Cerebellar nuclear complex (tissue), 1 donor: ENCODE data around the gene CORIN.
"Not testable (repeated sequence)": the region's sequence is repeated elsewhere in the genome, so short reads cannot be mapped to it uniquely, and the experiment has no call there.

ENCODE experiments used
- DNase-seq, 2 experiments: peaks; one replicate each; lab custom pipeline; 2025; lab: John Stamatoyannopoulos, UW

CORIN gene

DNA sequence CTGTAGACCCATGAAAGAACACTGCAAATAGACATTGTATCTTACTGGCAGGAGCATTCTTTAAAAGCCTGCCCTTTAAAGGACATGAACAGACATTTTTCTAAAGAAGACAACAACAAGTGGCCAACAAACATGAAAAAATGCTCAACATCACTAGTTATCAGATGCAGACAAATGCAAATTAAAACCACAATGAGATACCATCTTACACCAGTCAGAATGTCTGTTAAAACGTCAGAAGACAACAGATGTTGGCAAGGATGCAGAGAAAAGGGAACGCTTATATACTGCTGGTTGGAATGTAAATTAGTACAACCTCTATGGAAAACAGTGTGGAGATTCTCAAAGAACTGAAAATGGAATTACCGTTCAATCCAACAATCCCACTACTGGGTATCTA is 275.6 kb downstream of the CORIN start:
- DNase-seq, result no peak

DNA sequence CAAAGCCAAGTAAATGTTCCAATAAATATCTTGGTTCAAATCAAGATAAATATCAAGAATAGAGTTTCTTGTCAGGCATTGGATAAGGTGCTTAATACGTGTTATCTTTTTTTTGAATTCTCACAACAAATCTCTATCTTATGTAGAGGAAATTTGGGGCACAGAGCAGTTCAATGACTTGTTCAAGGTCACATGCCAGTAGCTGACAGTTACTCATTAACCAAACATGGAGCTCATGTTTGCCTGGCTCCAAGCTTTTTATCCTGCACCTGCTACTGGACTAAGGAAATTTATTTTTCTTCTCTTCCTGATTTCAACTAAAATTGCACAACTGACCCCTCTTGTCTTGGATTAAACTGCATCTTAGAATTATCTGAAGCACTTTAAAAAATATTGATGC is 276.5 kb downstream of the CORIN start:
- DNase-seq, result no peak

DNA sequence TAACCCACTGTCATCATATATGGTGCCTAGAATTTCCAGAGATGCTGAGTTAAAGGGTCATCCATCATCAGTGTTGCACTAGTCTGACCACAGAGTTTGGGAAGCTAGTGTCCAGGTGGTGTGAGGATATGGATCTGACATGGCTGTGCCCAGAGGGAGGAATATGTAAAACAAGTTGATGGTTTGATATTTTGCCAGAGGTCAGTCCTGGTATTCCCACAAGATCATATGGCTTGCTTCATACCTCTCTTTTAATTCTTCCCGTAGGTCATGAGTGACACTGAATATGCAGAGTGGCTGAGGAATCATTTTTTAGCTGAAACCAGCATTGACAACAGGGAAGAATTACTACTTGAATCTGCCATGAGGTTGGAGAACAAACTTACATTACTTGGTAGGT is 277.2 kb downstream of the CORIN start:
- no peak for DNase-seq

DNA sequence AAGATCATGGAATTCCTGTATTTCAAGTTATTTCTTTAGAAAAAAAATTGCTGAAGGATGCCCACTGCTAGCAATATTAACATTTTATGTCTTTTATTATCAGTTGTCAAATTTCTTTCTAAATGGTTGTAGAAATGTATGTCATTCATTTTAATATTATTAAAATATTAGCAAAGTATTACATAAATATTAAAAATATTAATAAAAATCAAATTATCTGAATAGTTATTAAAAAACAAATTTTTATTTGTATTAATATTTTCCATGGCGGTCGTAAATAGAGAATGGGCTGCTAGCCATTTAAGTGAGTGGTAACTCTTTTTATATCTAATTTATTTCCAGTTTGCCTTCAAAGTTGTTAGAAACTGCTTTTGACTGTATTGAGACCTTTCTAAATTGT is 280.6 kb downstream of the CORIN start:
- no peak for DNase-seq

DNA sequence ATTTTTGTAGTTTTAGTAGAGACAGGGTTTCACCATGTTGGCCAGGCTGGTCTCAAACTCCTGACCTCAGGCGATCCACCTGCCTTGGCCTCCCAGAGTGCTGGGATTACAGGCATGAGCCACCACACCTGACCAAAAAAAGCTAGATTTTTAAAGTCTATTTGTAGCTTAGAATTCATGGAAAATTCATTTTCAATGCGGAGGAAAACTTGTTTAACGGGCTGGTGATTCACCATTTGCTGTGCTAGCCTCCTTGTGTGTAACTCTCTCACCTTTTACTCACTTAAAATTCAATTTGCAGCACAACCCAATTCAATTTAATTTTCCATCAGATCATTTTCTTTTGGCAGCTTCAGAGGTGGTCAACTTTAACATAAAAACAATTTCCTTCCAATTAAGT is 281.9 kb downstream of the CORIN start:
- DNase-seq, result not testable (repeated sequence)

DNA sequence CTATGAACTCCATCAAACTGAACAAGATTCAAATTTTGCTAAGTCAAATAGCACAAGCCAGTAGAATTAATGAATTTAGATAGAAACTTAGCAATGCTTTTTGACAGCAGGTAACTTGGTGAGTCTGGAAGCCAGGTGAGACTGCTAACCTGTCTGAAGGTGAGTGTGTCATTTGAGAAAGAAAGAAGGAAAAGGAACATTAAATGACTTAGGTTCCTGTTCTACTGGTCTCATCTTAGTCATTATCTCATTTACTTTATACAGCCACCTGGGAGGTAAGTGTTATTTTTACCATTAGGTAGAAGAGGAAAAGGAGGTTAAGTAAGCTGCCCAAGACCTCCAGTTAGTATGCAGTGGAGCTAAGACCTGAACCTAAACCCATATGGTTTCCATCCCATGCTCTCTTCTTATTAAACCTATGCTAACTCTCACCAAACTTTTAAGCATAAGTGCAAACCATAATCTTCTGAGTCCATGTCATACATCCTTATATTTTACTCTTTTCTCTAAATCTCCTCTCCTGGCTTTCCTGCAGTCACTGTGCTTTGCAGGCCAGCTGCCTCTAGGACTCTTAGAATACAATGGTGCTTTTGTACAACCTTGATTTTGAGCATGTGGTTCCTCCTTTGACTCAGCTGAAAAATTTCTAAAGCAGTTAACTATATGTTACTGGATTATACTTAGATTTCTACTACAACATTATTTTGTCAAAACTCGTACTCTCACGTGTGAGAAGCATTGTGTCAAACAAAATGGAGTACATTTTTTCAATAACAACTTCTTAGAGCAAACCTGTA is 284.3 kb downstream of the CORIN start:
- no peak for DNase-seq

DNA sequence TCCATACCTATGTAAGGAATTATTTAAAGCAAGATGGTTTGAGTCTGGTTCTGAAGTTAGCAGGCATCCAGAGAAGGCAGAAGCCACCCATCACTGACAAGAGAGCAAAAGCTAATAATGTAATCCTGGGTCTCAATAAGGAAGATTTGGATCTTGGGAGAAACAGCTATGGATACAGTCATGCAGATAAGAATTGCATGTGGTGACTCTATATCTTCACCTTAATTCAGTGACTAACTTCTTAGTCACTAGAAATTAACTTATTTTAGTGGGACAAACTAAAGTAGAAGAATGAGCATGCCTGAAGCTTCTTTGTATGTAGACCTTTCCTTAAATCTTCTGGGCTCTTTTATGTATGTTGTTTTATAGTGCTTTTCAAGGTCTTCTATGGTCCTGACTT is 286.2 kb downstream of the CORIN start:
- no peak for DNase-seq

DNA sequence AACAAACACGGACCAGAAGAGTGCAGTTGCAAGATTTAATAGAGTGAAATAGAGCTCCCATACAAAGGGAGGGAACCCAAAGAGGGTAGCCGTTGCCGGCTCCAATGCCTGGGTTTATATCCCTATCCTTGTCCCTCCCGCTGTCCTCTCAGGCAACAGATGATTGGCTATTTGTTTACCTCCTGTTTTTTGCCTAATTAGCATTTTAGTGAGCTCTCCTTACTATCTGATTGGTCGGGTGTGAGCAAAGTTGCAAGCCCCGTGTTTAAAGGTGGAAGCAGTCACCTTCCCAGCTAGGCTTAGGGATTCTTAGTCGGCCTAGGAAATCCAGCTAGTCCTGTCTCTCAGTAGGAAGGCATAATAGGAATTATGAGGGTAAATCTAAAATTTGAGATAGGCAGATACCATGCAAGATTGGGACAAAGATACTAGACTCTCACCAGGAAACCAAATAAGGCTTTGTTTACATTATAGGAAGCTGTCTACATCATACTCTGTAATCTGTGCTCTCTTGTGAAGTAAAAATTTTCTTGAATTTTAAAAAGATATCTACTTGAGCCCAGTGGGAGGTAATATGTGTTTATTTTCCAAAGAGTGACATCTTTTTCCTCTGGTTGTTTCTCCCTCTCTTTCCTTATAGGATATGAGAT is 286.8 kb downstream of the CORIN start:
- DNase-seq, result no peak

DNA sequence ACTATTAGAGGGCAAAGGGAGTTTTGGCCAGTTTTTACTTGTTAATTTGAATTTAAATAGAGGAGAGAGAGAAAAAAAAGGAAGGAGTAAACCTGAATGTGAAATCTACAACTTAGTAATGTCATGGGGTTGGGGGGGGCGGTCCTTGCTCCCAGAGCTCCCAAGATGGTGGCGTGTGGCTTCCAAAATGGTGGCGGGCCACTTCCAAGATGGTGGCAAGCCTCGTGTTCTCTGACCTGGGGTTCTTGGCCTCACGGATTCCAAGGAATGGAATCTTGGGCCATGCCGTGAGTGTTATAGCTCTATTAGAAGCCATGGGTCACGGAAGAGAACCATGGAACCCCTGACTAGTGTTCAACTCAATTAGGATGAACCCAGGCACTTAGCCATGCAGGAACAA is 287.5 kb downstream of the CORIN start:
- DNase-seq, result not testable (repeated sequence)
